ENCODE data around the gene KAT5. TPM values are rescaled to one million over a fixed set of nuclear protein-coding genes. Genes with fewer than 3 reads are reported as not detected.
A peak's percentile ranks its signal among the peaks of the same experiment; 100 is the strongest.

The KAT5 gene
- total and polyA plus RNA-seq, 8 donors = 13.3 to 99.1 (median 56.1) TPM

GRCh38 chr11:65716774-65717405, 4.8 kb downstream of the KAT5 start:
- H3K27me3 ChIP-seq = no peaks in the 10 kb centered on the region
- TF ChIP-seq CTCF (IDR thresholded peaks at IDR 0.05) (no peak), EP300 (IDR thresholded peaks at IDR 0.05) (no peak), POLR2A (IDR thresholded peaks at IDR 0.05) (no peak), POLR2AphosphoS5 (IDR thresholded peaks at IDR 0.05) (no peak)
- no peak for DNase-seq
- H3K36me3 ChIP-seq = peaks cover 48 to 71% (median 68%) of the 10 kb centered on the region in 4 donors
- peaks cover 28 to 55% (median 41%) of the 10 kb centered on the region in 4 donors for H3K4me1 ChIP-seq
- H3K27ac ChIP-seq = no peak overlapping the region
- intact Hi-C loops (cut with DNase I; ENCODE audit: low total_unique reads) = no loop called here
- H3K4me3 ChIP-seq = no peak overlapping the region
- 82 to 85% (median 83%) methylated on average over 14 of the region's 14 CpGs for whole genome bisulfite sequencing, 5 donors
- no peaks in the 10 kb centered on the region for H3K9me3 ChIP-seq

GRCh38 chr11:65717906-65718305, 5.9 kb downstream of the KAT5 start:
- no peak for TF ChIP-seq POLR2AphosphoS5 (IDR thresholded peaks at IDR 0.05)
- TF ChIP-seq POLR2A (IDR thresholded peaks at IDR 0.05) = no peak
- TF ChIP-seq EP300 (IDR thresholded peaks at IDR 0.05) = no peak
- TF ChIP-seq CTCF (IDR thresholded peaks at IDR 0.05) = no peak
- H3K27me3 ChIP-seq = no peaks in the 10 kb centered on the region
- H3K4me3 ChIP-seq = peak overlapping the region in 1 of 4 donors; percentile 10
- H3K9me3 ChIP-seq = no peaks in the 10 kb centered on the region
- peaks cover 48 to 69% (median 67%) of the 10 kb centered on the region in 4 donors for H3K36me3 ChIP-seq
- intact Hi-C loops (cut with DNase I; ENCODE audit: low total_unique reads) = no loop called here
- 59 to 81% (median 73%) methylated on average over 6 of the region's 6 CpGs for WGBS, 5 donors
- no peak overlapping the region for H3K27ac ChIP-seq
- peaks cover 24 to 49% (median 37%) of the 10 kb centered on the region in 4 donors for H3K4me1 ChIP-seq
- DNase-seq = no peak

GRCh38 chr11:65718531-65718930, 6.5 kb downstream of the KAT5 start:
- Histone ChIP-seq H3K4me1 (peaks cover 18 to 43% (median 30%) of the 10 kb centered on the region in 4 donors), H3K9me3 (no peaks in the 10 kb centered on the region), H3K27me3 (no peaks in the 10 kb centered on the region), H3K36me3 (peaks cover 44 to 63% (median 61%) of the 10 kb centered on the region in 4 donors), H3K4me3 (peak overlapping the region in 3 of 4 donors; percentile 62 to 91 (median 80)), H3K27ac (peak overlapping the region in 2 of 5 donors; percentile 13 to 92)
- 90 to 98% (median 92%) methylated on average over 4 of the region's 4 CpGs for WGBS, 5 donors
- TF ChIP-seq POLR2AphosphoS5 (IDR thresholded peaks at IDR 0.05) (no peak), POLR2A (IDR thresholded peaks at IDR 0.05) (no peak), EP300 (IDR thresholded peaks at IDR 0.05) (no peak), CTCF (IDR thresholded peaks at IDR 0.05) (no peak)
- DNase-seq = no peak
- intact Hi-C loops (cut with DNase I; ENCODE audit: low total_unique reads) = no loop called here

- peak overlapping the region; percentile 62 to 91 (median 82) for H3K4me3 ChIP-seq
- DNase-seq = peak in 1 of 2 donors; percentile 43
- H3K27me3 ChIP-seq = no peaks in the 10 kb centered on the region
- peaks cover 41 to 58% (median 56%) of the 10 kb centered on the region in 4 donors for H3K36me3 ChIP-seq
- WGBS, 5 donors = 57 to 62% (median 59%) methylated on average over 10 of the region's 10 CpGs
- TF ChIP-seq POLR2AphosphoS5 (IDR thresholded peaks at IDR 0.05) (no peak), CTCF (IDR thresholded peaks at IDR 0.05) (no peak), EP300 (IDR thresholded peaks at IDR 0.05) (no peak), POLR2A (IDR thresholded peaks at IDR 0.05) (no peak)
- peak overlapping the region in 3 of 5 donors; percentile 81 to 92 (median 92) for H3K27ac ChIP-seq
- no peaks in the 10 kb centered on the region for H3K9me3 ChIP-seq
- intact Hi-C loops (cut with DNase I; ENCODE audit: low total_unique reads) = no loop called here
- peaks cover 17 to 39% (median 27%) of the 10 kb centered on the region in 4 donors for H3K4me1 ChIP-seq
Measured at GRCh38 chr11:65718964-65719492, 7.0 kb downstream of the KAT5 start.
